ENCODE measurements around the gene TSPAN2. TPM values are rescaled to one million over a fixed set of nuclear protein-coding genes. Genes with fewer than 3 reads are reported as not detected.

The TSPAN2 gene
- total and polyA plus RNA-seq, 7 experiments from 2014 or later = 0.30 to 12.0 (median 4.3) TPM; not detected in 1

- Mint-ChIP-seq H3K9me3 (peaks cover 0 to 3% (median 0%) of the 10 kb centered on the region in 11 donors), H3K27ac (peak overlapping the region in 4 of 9 donors; percentile 1 to 79 (median 41)), H3K27me3 (peaks cover 0 to 32% (median 0%) of the 10 kb centered on the region in 5 donors), H3K4me1 (peaks cover 16 to 51% (median 32%) of the 10 kb centered on the region in 7 donors), H3K4me3 (peak overlapping the region in 6 of 10 donors; percentile 34 to 84 (median 81)), H3K36me3 (peaks cover 0 to 2% (median 0%) of the 10 kb centered on the region in 5 donors)
- Histone ChIP-seq H3K4me3 (ENCODE audit: low read length) (no peak overlapping the region), H3K27me3 (ENCODE audit: control insufficient read depth in 2 of 2, insufficient read depth in 2 of 2, low read length in 2 of 2) (no peaks in the 10 kb centered on the region), H3K4me1 (ENCODE audit: control insufficient read depth in 2 of 2, insufficient read depth in 2 of 2, low read length in 2 of 2) (peaks cover 6 to 9% of the 10 kb centered on the region in 2 donors), H3K27ac (ENCODE audit: low read depth, low read length) (no peak overlapping the region), H3K36me3 (ENCODE audit: control insufficient read depth in 2 of 3, insufficient read depth in 3 of 3, low read length in 3 of 3) (no peaks in the 10 kb centered on the region), H3K9me3 (ENCODE audit: control insufficient read depth in 2 of 3, low read length in 3 of 3) (no peaks in the 10 kb centered on the region)
- POLR2A ChIA-PET = no interaction called here
- intact Hi-C loops (cut with micrococcal nuclease) = loop anchor here (1.0 to 10.0 kb wide), 2 partner anchors 8 to 1146 kb away; no protein-coding TSS in a partner anchor
- CTCF ChIA-PET = no interaction called here
- no peak for ATAC-seq
- no peak for DNase-seq
Observed at GRCh38 chr1:115090956-115091355, 1.7 kb upstream of the TSPAN2 start.

DNA sequence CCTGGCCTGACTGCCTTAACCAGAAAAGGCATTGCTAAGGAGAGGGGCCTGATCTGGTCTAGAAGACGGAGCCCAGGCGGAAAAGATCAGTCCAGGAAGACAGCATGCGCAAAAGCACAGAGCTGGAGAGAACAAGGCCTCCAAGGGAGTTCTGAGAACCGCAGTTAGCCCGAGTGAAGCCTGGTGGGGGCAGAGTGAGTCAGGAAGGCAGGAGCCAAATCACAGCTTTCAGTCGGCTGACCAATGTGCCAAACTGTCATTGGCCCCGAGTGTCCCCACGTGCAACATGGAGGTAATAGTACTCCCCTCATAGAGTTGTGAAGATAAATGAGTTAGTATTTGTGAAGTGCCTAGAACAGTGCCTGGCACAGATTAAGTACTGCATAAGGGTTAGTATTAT lies 1.2 kb upstream of the TSPAN2 start:
- H3K4me3 Mint-ChIP-seq = peak overlapping the region in 7 of 10 donors; percentile 73 to 86 (median 81)
- peaks cover 0 to 31% (median 0%) of the 10 kb centered on the region in 5 donors for H3K27me3 Mint-ChIP-seq
- ATAC-seq (no peak), DNase-seq (no peak)
- intact Hi-C loops (cut with micrococcal nuclease) = loop anchor here (1.0 to 10.0 kb wide), 2 partner anchors 9 to 1146 kb away; no protein-coding TSS in a partner anchor
- peaks cover 6 to 9% of the 10 kb centered on the region in 2 donors for H3K4me1 ChIP-seq (ENCODE audit: control insufficient read depth in 2 of 2, insufficient read depth in 2 of 2, low read length in 2 of 2)
- H3K4me3 ChIP-seq (ENCODE audit: low read length) = no peak overlapping the region
- H3K27ac ChIP-seq (ENCODE audit: low read depth, low read length) = no peak overlapping the region
- H3K36me3 ChIP-seq (ENCODE audit: control insufficient read depth in 2 of 3, insufficient read depth in 3 of 3, low read length in 3 of 3) = no peaks in the 10 kb centered on the region
- ChIA-PET POLR2A (no interaction called here), CTCF (interaction anchor here (1.2 kb wide), 1 partner anchor 8 kb away, joined by 3 read pairs; no protein-coding TSS in a partner anchor)
- peak overlapping the region in 7 of 9 donors; percentile 34 to 91 (median 74) for H3K27ac Mint-ChIP-seq
- H3K27me3 ChIP-seq (ENCODE audit: control insufficient read depth in 2 of 2, insufficient read depth in 2 of 2, low read length in 2 of 2) = no peaks in the 10 kb centered on the region
- peaks cover 0 to 3% (median 0%) of the 10 kb centered on the region in 11 donors for H3K9me3 Mint-ChIP-seq
- H3K36me3 Mint-ChIP-seq = peaks cover 0 to 2% (median 0%) of the 10 kb centered on the region in 5 donors
- no peaks in the 10 kb centered on the region for H3K9me3 ChIP-seq (ENCODE audit: control insufficient read depth in 2 of 3, low read length in 3 of 3)
- H3K4me1 Mint-ChIP-seq = peaks cover 16 to 50% (median 30%) of the 10 kb centered on the region in 7 donors

DNA sequence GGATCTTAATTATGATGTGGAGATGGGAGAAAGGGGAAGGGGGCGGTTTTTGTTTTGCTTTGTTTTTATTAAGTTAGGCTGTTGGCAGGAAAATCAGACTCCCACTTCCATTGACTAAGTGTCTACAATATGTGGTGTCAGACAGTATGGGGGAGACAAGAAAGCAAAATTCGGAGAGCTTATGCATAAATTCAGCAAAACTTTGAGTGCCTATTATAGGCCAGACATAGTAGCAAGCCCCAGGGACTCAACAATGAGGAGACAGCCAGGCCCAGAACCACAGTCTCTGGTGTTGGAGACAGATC lies 835 bp upstream of the TSPAN2 start:
- H3K4me3 ChIP-seq (ENCODE audit: low read length) = peak overlapping the region; percentile 76

GRCh38 chr1:115088871-115089419 lies 358 bp downstream of the TSPAN2 start:
- peak overlapping the region; percentile 62 to 88 (median 80) for H3K4me3 Mint-ChIP-seq
- Histone ChIP-seq H3K27ac (ENCODE audit: low read depth, low read length) (peak overlapping the region; percentile 69), H3K4me1 (ENCODE audit: control insufficient read depth in 2 of 2, insufficient read depth in 2 of 2, low read length in 2 of 2) (peaks cover 6 to 9% of the 10 kb centered on the region in 2 donors), H3K27me3 (ENCODE audit: control insufficient read depth in 2 of 2, insufficient read depth in 2 of 2, low read length in 2 of 2) (no peaks in the 10 kb centered on the region), H3K9me3 (ENCODE audit: control insufficient read depth in 2 of 3, low read length in 3 of 3) (no peaks in the 10 kb centered on the region), H3K36me3 (ENCODE audit: control insufficient read depth in 2 of 3, insufficient read depth in 3 of 3, low read length in 3 of 3) (no peaks in the 10 kb centered on the region), H3K4me3 (ENCODE audit: low read length) (peak overlapping the region; percentile 59)
- H3K27ac Mint-ChIP-seq = peak overlapping the region in 6 of 9 donors; percentile 44 to 93 (median 66)
- peaks cover 0 to 29% (median 0%) of the 10 kb centered on the region in 5 donors for H3K27me3 Mint-ChIP-seq
- POLR2A ChIA-PET = interaction anchor here (0.9 kb wide), 1 partner anchor 10 kb away, joined by 4 read pairs; no protein-coding TSS in a partner anchor
- peaks cover 0 to 3% (median 0%) of the 10 kb centered on the region in 11 donors for H3K9me3 Mint-ChIP-seq
- CTCF ChIA-PET = interaction anchor here (0.5 to 1.7 kb wide), 2 partner anchors 35 to 440 kb away, joined by 3 to 4 read pairs; no protein-coding TSS in a partner anchor
- H3K36me3 Mint-ChIP-seq = peaks cover 0 to 2% (median 0%) of the 10 kb centered on the region in 5 donors
- intact Hi-C loops (cut with micrococcal nuclease) = loop anchor here (1.0 to 2.0 kb wide), 4 partner anchors 10 to 418 kb away; partner anchors contain the start of gene DENND2C (in 1 of the 2)
- DNase-seq (no peak), ATAC-seq (no peak)
- peaks cover 10 to 56% (median 31%) of the 10 kb centered on the region in 7 donors for H3K4me1 Mint-ChIP-seq

More for the DNA sequence above, 835 bp upstream of the TSPAN2 start:
- Mint-ChIP-seq H3K9me3 (peaks cover 0 to 3% (median 0%) of the 10 kb centered on the region in 11 donors), H3K36me3 (peaks cover 0 to 2% (median 0%) of the 10 kb centered on the region in 5 donors), H3K27me3 (peaks cover 0 to 29% (median 0%) of the 10 kb centered on the region in 5 donors), H3K4me3 (peak overlapping the region; percentile 72 to 88 (median 82)), H3K4me1 (peaks cover 12 to 49% (median 29%) of the 10 kb centered on the region in 7 donors), H3K27ac (peak overlapping the region in 7 of 9 donors; percentile 34 to 91 (median 74))
- intact Hi-C loops (cut with micrococcal nuclease) = loop anchor here (1.0 to 10.0 kb wide), 2 partner anchors 9 to 1145 kb away; no protein-coding TSS in a partner anchor
- ATAC-seq = no peak
- H3K27ac ChIP-seq (ENCODE audit: low read depth, low read length) = peak overlapping the region; percentile 69
- CTCF ChIA-PET = interaction anchor here (1.2 kb wide), 1 partner anchor 9 kb away, joined by 3 read pairs; no protein-coding TSS in a partner anchor
- H3K36me3 ChIP-seq (ENCODE audit: control insufficient read depth in 2 of 3, insufficient read depth in 3 of 3, low read length in 3 of 3) = no peaks in the 10 kb centered on the region
- peaks cover 6 to 9% of the 10 kb centered on the region in 2 donors for H3K4me1 ChIP-seq (ENCODE audit: control insufficient read depth in 2 of 2, insufficient read depth in 2 of 2, low read length in 2 of 2)
- no peaks in the 10 kb centered on the region for H3K27me3 ChIP-seq (ENCODE audit: control insufficient read depth in 2 of 2, insufficient read depth in 2 of 2, low read length in 2 of 2)
- no peaks in the 10 kb centered on the region for H3K9me3 ChIP-seq (ENCODE audit: control insufficient read depth in 2 of 3, low read length in 3 of 3)
- POLR2A ChIA-PET = interaction anchor here (1.0 kb wide), 1 partner anchor 24 kb away, joined by 3 read pairs; no protein-coding TSS in a partner anchor
- no peak for DNase-seq

- Histone ChIP-seq H3K4me1 (ENCODE audit: control insufficient read depth in 2 of 2, insufficient read depth in 2 of 2, low read length in 2 of 2) (peaks cover 6 to 9% of the 10 kb centered on the region in 2 donors), H3K36me3 (ENCODE audit: control insufficient read depth in 2 of 3, insufficient read depth in 3 of 3, low read length in 3 of 3) (no peaks in the 10 kb centered on the region), H3K9me3 (ENCODE audit: control insufficient read depth in 2 of 3, low read length in 3 of 3) (no peaks in the 10 kb centered on the region), H3K27ac (ENCODE audit: low read depth, low read length) (no peak overlapping the region), H3K27me3 (ENCODE audit: control insufficient read depth in 2 of 2, insufficient read depth in 2 of 2, low read length in 2 of 2) (no peaks in the 10 kb centered on the region), H3K4me3 (ENCODE audit: low read length) (peak overlapping the region; percentile 59)
- Mint-ChIP-seq H3K4me1 (peaks cover 10 to 56% (median 31%) of the 10 kb centered on the region in 7 donors), H3K36me3 (peaks cover 0 to 2% (median 0%) of the 10 kb centered on the region in 5 donors), H3K4me3 (peak overlapping the region; percentile 62 to 88 (median 80)), H3K27ac (peak overlapping the region in 7 of 9 donors; percentile 44 to 93 (median 50)), H3K27me3 (peaks cover 0 to 30% (median 0%) of the 10 kb centered on the region in 5 donors), H3K9me3 (peaks cover 0 to 3% (median 0%) of the 10 kb centered on the region in 11 donors)
- CTCF ChIA-PET = interaction anchor here (1.2 to 1.7 kb wide), 2 partner anchors 11 to 35 kb away, joined by 4 to 5 read pairs; no protein-coding TSS in a partner anchor
- POLR2A ChIA-PET = interaction anchor here (1.4 kb wide), 1 partner anchor 11 kb away, joined by 7 read pairs; no protein-coding TSS in a partner anchor
- ATAC-seq (no peak), DNase-seq (no peak)
- intact Hi-C loops (cut with micrococcal nuclease) = loop anchor here (2.0 kb wide), 2 partner anchors 17 to 417 kb away; partner anchors contain the start of gene DENND2C (in 1 of the 2)
Observed at GRCh38 chr1:115088115-115088778, 1.1 kb downstream of the TSPAN2 start.

DNA sequence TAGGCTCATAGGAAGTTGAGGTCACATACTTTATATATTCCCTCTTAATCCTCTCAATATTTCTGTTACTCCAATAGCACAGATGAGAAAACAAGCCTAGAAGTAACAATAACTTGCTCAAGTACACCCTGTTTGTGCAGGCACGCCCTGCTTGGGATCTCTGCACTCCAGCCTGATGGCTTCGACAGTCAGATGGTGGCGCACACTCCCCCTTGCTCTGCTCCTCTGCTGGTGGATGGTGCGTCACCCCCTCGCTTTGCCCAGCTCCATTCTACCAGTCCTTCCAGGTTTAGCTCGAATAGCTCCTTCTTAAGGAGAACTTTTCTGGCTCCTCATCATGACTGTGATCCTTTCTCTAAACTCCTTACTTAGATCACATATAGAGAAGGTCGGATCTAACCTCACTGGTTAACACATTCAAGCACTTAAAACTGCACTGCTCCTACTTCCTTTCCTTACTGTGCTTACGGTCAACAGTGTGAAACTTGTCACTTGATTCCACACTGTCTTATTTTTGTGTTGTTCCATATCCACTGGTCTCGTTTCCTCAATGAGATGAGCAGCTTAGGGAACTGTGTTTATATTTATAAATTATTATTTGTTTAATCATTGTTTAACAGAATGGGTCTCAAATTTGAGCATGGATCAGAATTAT lies 3.0 kb downstream of the TSPAN2 start:
- ChIA-PET POLR2A (interaction anchor here (1.5 to 2.0 kb wide), 2 partner anchors 13 to 31 kb away, joined by 4 to 5 read pairs; no protein-coding TSS in a partner anchor), CTCF (no interaction called here)
- Histone ChIP-seq H3K9me3 (ENCODE audit: control insufficient read depth in 2 of 3, low read length in 3 of 3) (no peaks in the 10 kb centered on the region), H3K4me1 (ENCODE audit: control insufficient read depth in 2 of 2, insufficient read depth in 2 of 2, low read length in 2 of 2) (peaks cover 6 to 9% of the 10 kb centered on the region in 2 donors), H3K27ac (ENCODE audit: low read depth, low read length) (no peak overlapping the region), H3K27me3 (ENCODE audit: control insufficient read depth in 2 of 2, insufficient read depth in 2 of 2, low read length in 2 of 2) (no peaks in the 10 kb centered on the region), H3K4me3 (ENCODE audit: low read length) (no peak overlapping the region), H3K36me3 (ENCODE audit: control insufficient read depth in 2 of 3, insufficient read depth in 3 of 3, low read length in 3 of 3) (no peaks in the 10 kb centered on the region)
- H3K9me3 Mint-ChIP-seq = peaks cover 0 to 3% (median 0%) of the 10 kb centered on the region in 11 donors
- H3K27me3 Mint-ChIP-seq = peaks cover 0 to 33% (median 0%) of the 10 kb centered on the region in 5 donors
- intact Hi-C loops (cut with micrococcal nuclease) = no loop called here
- peak overlapping the region in 3 of 9 donors; percentile 4 to 32 (median 26) for H3K27ac Mint-ChIP-seq
- peaks cover 10 to 50% (median 31%) of the 10 kb centered on the region in 7 donors for H3K4me1 Mint-ChIP-seq
- DNase-seq = no peak
- peak; percentile 16 for ATAC-seq
- H3K36me3 Mint-ChIP-seq = peaks cover 0 to 2% (median 0%) of the 10 kb centered on the region in 5 donors
- H3K4me3 Mint-ChIP-seq = peak overlapping the region in 1 of 10 donors; percentile 46
